AG10803 (cell line): ENCODE results near the gene BARD1.

Source experiments
- DNase-seq: peaks from one replicate; pipeline ENCODE4 v3.0.0; 2010; ENCODE audit warnings: low read depth
- H3K4me3 ChIP-seq: 2 replicates; pipeline ENCODE4 v1.5.1; 2011; ENCODE audit warnings: mild to moderate bottlenecking, low read length, control low read depth
- CTCF ChIP-seq: conservative IDR thresholded peaks from 2 replicates; pipeline ENCODE4 v1.5.1; 2011; ENCODE audit warnings: mild to moderate bottlenecking, low read length, control low read depth, inconsistent platforms

Gene BARD1

GRCh38 chr2:214808981-214809750 lies at the start of gene BARD1:
BARD1 (minus strand) TSS chr2:214809683; CDS start chr2:214809569, 114 bp downstream.
- no peak for TF ChIP-seq CTCF
- DNase-seq, result peak; percentile 50
- peak within 1 kb of the TSS; percentile 86 for H3K4me3 ChIP-seq

GRCh38 chr2:214856137-214856536 lies 46.7 kb upstream of the BARD1 start:
- peak; percentile 51 for DNase-seq
- no peak overlapping the region for H3K4me3 ChIP-seq
- no peak for TF ChIP-seq CTCF

GRCh38 chr2:214853906-214854305 lies 44.4 kb upstream of the BARD1 start:
- no peak for DNase-seq

GRCh38 chr2:214843823-214844222 lies 34.3 kb upstream of the BARD1 start:
- no peak for DNase-seq
- no peak for TF ChIP-seq CTCF
- H3K4me3 ChIP-seq, result no peak overlapping the region

More at GRCh38 chr2:214853906-214854305, 44.4 kb upstream of the BARD1 start:
- no peak for TF ChIP-seq CTCF
- H3K4me3 ChIP-seq, result no peak overlapping the region

- no peak overlapping the region for H3K4me3 ChIP-seq
- no peak for TF ChIP-seq CTCF
- no peak for DNase-seq
These were observed 30.0 kb upstream of the BARD1 start for GRCh38 chr2:214839464-214839863.

- no peak for TF ChIP-seq CTCF
- DNase-seq, result no peak
- H3K4me3 ChIP-seq, result no peak overlapping the region
These were observed 28.0 kb upstream of the BARD1 start for GRCh38 chr2:214837466-214837865.

- TF ChIP-seq CTCF, result no peak
- H3K4me3 ChIP-seq, result no peak overlapping the region
- peak; percentile 16 for DNase-seq
These were observed 27.1 kb upstream of the BARD1 start for GRCh38 chr2:214836568-214836967.
